GM21737 (cell line): ENCODE measurements around the gene MLXIP.

Experiments
- ATAC-seq: cut with Tn5 transposase; IDR thresholded peaks from one replicate; pipeline ENCODE4 v1.9.1; 2021; ENCODE audit warnings: mild to moderate bottlenecking, moderate library complexity; ENCODE audit not compliant: unreplicated experiment

MLXIP gene

GRCh38 chr12:122123761-122124145 lies 45.2 kb downstream of the MLXIP start:
- no peak for ATAC-seq

GRCh38 chr12:122124370-122124769 lies 45.8 kb downstream of the MLXIP start:
- no peak for ATAC-seq

- ATAC-seq = no peak
Measured at GRCh38 chr12:122125452-122126341, 47.1 kb downstream of the MLXIP start.

- ATAC-seq = no peak
Measured at GRCh38 chr12:122126342-122126635, 47.7 kb downstream of the MLXIP start.

- no peak for ATAC-seq
Measured at GRCh38 chr12:122126713-122127597, 48.4 kb downstream of the MLXIP start.

- no peak for ATAC-seq
Measured at GRCh38 chr12:122127839-122128238, 49.3 kb downstream of the MLXIP start.

- no peak for ATAC-seq
Measured at GRCh38 chr12:122128481-122128880, 49.9 kb downstream of the MLXIP start.

- ATAC-seq = no peak
Measured at GRCh38 chr12:122129131-122129530, 50.6 kb downstream of the MLXIP start.

GRCh38 chr12:122130150-122130549 lies 51.6 kb downstream of the MLXIP start:
- no peak for ATAC-seq

- no peak for ATAC-seq
Measured at GRCh38 chr12:122133192-122133950, 54.8 kb downstream of the MLXIP start.

- no peak for ATAC-seq
Measured at GRCh38 chr12:122135437-122136031, 57.0 kb downstream of the MLXIP start.

- no peak for ATAC-seq
Measured at GRCh38 chr12:122137229-122137628, 58.7 kb downstream of the MLXIP start.

- no peak for ATAC-seq
Measured at GRCh38 chr12:122137681-122138080, 59.1 kb downstream of the MLXIP start.

GRCh38 chr12:122138181-122138580 lies 59.6 kb downstream of the MLXIP start:
- no peak for ATAC-seq

GRCh38 chr12:122138616-122139015 lies 60.1 kb downstream of the MLXIP start:
- ATAC-seq = no peak

GRCh38 chr12:122139266-122139665 lies 60.7 kb downstream of the MLXIP start:
- ATAC-seq = no peak

GRCh38 chr12:122139941-122140340 lies 61.4 kb downstream of the MLXIP start:
- ATAC-seq = no peak

- no peak for ATAC-seq
Measured at GRCh38 chr12:122140467-122141257, 62.1 kb downstream of the MLXIP start.

- no peak for ATAC-seq
Measured at GRCh38 chr12:122141911-122142725, 63.6 kb downstream of the MLXIP start.
